GM15510 (cell line): ENCODE data around the gene SLC19A1.

Source experiments
- POLR2A ChIP-seq: IDR thresholded peaks from 3 replicates; pipeline ENCODE4 v1.6.1; 2011; ENCODE audit warnings: borderline replicate concordance; ENCODE audit not compliant: insufficient read length; ENCODE audit errors: extremely low read depth

The SLC19A1 gene

GRCh38 chr21:45466330-45467220, 75.7 kb downstream of the SLC19A1 start:
- TF ChIP-seq POLR2A: no peak

- TF ChIP-seq POLR2A: no peak
These were observed 76.5 kb downstream of the SLC19A1 start for GRCh38 chr21:45465611-45466329.

- TF ChIP-seq POLR2A: no peak
These were observed 77.1 kb downstream of the SLC19A1 start for GRCh38 chr21:45465105-45465504.

GRCh38 chr21:45464309-45464708, 77.9 kb downstream of the SLC19A1 start:
- TF ChIP-seq POLR2A: no peak

- no peak for TF ChIP-seq POLR2A
These were observed 78.4 kb downstream of the SLC19A1 start for GRCh38 chr21:45463871-45464270.

- no peak for TF ChIP-seq POLR2A
These were observed 80.4 kb downstream of the SLC19A1 start for GRCh38 chr21:45461806-45462341.

- no peak for TF ChIP-seq POLR2A
These were observed 80.9 kb downstream of the SLC19A1 start for GRCh38 chr21:45461369-45461750.

GRCh38 chr21:45460611-45461368, 81.5 kb downstream of the SLC19A1 start:
- no peak for TF ChIP-seq POLR2A

GRCh38 chr21:45460011-45460565, 82.2 kb downstream of the SLC19A1 start:
- no peak for TF ChIP-seq POLR2A

GRCh38 chr21:45459171-45460010, 82.8 kb downstream of the SLC19A1 start:
- TF ChIP-seq POLR2A: no peak

GRCh38 chr21:45458281-45459170, 83.7 kb downstream of the SLC19A1 start:
- TF ChIP-seq POLR2A: no peak

GRCh38 chr21:45457832-45458172, 84.4 kb downstream of the SLC19A1 start:
- TF ChIP-seq POLR2A: no peak
